GM23248 (cell line): Measurements from ENCODE around the gene NSMCE1.

Source experiments
- EZH2 ChIP-seq: fragments of 200-600 bp; sonication (generic); IDR thresholded peaks from 2 replicates; pipeline ENCODE4 v1.6.1; 2018; ENCODE audit warnings: antibody characterized with exemption, mild to moderate bottlenecking; ENCODE audit not compliant: insufficient read depth, poor library complexity, severe bottlenecking
- EZH2phosphoT487 ChIP-seq: fragments of 200-600 bp; sonication (generic); IDR thresholded peaks from 2 replicates; pipeline ENCODE4 v1.6.1; 2018; ENCODE audit warnings: antibody characterized with exemption, moderate library complexity, mild to moderate bottlenecking, low read depth; ENCODE audit not compliant: insufficient read depth

DNA sequence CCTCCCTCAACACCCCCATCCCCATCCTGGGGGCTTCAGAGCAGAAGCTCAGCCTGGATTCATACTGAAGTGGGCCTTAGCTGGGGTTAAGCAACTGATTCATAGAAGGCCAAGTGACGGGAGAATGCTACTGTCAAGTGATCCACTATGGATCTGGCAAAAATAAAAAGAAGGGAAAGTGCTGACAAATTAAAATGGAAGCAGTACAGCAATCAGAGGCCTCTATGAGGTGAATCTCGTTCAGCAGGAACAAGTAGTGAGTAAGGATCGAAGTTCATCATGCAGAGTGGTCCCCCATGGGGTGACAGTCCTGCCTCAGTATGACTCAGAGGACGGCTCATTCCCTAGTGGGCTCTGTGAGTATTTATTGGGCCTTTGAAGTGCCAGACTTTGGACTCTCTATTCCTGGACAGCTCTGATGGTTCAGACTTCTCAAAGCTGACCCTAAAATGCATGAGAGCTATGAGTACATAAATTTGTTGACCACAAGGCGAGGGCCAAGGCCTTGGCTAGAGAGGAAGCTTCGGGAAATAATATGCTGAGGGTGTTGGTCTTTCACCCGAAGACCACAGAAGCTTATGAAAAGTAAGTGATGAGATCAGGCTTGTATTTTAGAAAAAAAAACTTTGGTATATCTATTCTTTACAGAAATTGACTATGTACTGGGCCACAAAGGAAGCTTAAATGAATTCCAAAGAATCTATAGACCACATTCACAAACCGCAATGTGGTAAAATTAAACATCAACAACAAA, 5.3 kb upstream of the NSMCE1 start:
- no peak for TF ChIP-seq EZH2
- no peak for TF ChIP-seq EZH2phosphoT487
